ENCODE data around the gene HEXA.
"Not testable (repeated sequence)": the region's sequence is repeated elsewhere in the genome, so short reads cannot be mapped to it uniquely, and the experiment has no call there.

The HEXA gene

DNA sequence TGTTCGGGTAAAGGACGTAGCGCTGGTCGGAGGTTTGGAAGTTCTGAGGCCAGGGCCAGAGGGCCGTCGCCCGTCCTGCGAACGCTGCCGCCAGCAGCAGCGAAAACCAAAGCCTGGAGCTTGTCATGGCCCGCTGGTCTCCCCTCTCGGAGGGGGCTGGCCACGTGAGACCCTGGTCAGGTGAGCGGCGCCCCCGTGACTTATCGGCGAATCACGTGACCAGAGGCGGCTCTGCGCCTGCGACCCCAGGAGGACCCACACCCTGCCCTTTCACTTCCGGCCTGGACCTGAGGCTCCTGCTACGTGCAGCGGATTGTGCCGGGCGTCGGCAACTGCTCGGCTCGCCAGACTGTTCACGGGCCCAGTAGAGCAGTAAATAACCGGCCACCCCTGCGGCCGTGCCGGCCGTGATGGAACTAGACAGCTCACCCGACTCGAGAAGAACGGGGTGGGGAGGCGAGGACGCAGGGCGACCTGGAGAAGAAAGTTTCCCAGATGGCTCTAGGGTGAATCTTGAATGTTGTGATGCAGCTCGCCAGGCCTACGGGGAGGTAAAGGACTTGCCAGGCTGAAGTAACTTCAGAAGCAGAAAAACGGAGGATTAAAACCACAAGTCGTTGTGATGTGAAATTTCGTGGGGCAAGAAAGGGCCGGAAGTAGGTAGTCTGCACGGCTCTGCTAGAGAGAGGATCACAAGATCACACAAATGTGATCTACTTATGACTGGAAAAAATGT lies at the start of gene HEXA:
HEXA (minus strand) TSS at position 169 of the 736 bp plus-strand sequence; CDS start at position 127, 42 bp downstream.
- Mint-ChIP-seq H3K27me3 (no peaks in the 10 kb centered on the region), H3K9me3 (no peaks in the 10 kb centered on the region), H3K4me1 (peaks cover 60% of the 10 kb centered on the region), H3K36me3 (peaks cover 2% of the 10 kb centered on the region), H3K4me3 (peak within 1 kb of the TSS; percentile 95), H3K27ac (peak within 1 kb of the TSS; percentile 97)

DNA sequence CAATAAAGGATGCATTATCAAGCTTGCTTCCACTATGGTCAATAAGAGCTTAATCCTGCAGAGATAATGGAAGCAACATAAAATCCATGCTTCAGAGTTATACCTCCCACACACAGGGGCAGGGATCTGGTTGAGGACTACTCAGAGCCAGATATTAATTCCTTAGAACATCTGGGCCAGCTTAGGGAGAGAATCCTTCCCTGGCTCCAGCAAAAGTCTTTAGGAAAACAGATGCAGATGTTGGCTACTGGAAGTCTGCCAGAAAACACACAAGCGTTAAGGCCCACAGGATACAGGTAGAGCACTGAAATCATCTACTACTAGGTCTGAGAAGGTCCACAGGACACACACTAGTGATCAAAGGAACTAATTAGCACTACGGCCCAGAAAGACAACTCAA lies 47.4 kb upstream of the HEXA start:
- Mint-ChIP-seq H3K9me3 (peaks cover 9% of the 10 kb centered on the region), H3K36me3 (peaks cover 3% of the 10 kb centered on the region), H3K4me3 (no peak overlapping the region), H3K27ac (no peak overlapping the region), H3K27me3 (no peaks in the 10 kb centered on the region), H3K4me1 (no peaks in the 10 kb centered on the region)

DNA sequence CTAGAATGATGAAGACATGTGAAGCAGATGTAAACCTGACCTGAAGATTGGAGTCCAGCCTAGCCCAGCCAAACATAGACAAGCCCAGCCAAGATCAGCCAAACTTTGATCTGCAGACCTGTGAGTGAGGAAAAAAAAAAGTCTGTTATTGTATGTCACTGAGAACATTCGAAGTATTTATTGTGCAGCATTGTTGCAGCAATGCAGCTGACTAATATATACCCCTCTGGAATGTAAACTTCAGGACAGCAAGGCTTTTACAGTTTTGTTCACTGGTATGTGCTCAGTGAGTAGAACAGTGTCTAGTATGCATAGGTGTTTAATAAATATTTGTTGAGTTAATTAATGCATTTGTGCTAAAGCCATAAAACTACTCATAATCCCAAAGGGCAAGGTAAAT lies 45.7 kb upstream of the HEXA start:
- H3K27ac Mint-ChIP-seq, result no peak overlapping the region
- H3K36me3 Mint-ChIP-seq, result peaks cover under 1% of the 10 kb centered on the region
- H3K4me3 Mint-ChIP-seq, result no peak overlapping the region
- H3K9me3 Mint-ChIP-seq, result peaks cover 6% of the 10 kb centered on the region
- H3K4me1 Mint-ChIP-seq, result no peaks in the 10 kb centered on the region
- H3K27me3 Mint-ChIP-seq, result no peaks in the 10 kb centered on the region

DNA sequence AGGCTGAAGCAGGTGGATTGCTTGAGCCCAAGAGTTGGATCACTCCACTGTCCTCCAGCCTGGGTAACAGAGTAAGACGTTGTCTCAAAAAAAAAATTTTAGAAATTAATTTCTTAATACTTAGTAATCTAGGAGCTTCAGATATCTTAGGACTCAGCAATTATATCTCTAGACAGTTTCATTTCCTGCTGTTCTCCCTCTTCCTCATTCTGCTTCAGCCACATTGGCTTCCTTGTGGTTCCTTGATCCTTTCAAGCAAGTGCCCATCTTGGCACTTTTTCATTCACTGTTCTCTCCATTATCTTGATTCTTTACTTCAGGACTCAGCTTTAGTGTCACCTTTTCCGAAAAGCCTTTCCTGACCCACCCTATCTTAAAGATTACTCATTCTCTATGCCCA lies 44.8 kb upstream of the HEXA start:
- Mint-ChIP-seq H3K27ac (no peak overlapping the region), H3K9me3 (peaks cover 5% of the 10 kb centered on the region), H3K4me1 (no peaks in the 10 kb centered on the region), H3K27me3 (no peaks in the 10 kb centered on the region), H3K36me3 (no peaks in the 10 kb centered on the region), H3K4me3 (no peak overlapping the region)

DNA sequence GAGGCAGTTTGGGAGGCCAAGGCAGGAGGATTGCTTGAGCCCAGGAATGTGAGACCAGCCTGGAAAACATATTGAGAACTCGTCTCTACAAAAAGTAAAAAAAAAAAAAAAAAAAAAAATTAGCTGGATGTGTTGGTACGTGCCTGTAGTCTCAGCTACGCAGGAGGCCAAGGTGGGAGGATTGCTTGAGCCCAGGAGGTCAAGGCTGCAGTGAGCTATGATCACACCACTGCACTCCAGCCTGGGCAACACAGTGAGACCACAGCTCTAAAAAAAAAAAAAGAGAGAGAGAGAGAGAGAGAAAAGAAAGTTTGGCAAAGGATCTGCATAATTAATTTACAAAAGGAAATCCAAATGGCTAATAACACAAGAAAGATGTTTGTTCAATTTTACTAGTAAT lies 44.0 kb upstream of the HEXA start:
- not testable (repeated sequence) for H3K27me3 Mint-ChIP-seq, H3K4me1 Mint-ChIP-seq, H3K36me3 Mint-ChIP-seq, H3K4me3 Mint-ChIP-seq, H3K27ac Mint-ChIP-seq, H3K9me3 Mint-ChIP-seq

DNA sequence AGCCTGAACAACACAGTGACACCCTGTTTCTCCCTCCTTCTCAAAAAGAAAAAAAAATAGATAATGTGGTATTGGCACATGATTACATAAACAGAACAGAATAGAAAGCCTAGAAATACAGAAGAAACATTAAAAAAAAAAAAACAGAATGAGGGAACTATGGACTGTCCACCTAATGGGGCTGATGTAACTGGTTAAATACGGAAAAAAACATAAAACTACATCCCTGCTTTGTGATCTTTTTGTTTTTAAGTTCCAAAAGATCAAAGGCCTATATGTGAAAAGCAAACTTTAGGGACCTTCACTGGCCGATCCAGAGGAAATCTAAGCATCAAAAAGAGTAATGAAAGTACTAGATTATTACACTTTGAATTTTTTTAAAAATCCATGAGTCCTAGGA lies 39.5 kb upstream of the HEXA start:
- H3K27me3 Mint-ChIP-seq, result peaks cover 2% of the 10 kb centered on the region
- H3K36me3 Mint-ChIP-seq, result peaks cover 3% of the 10 kb centered on the region
- H3K4me3 Mint-ChIP-seq, result no peak overlapping the region
- no peaks in the 10 kb centered on the region for H3K9me3 Mint-ChIP-seq
- H3K27ac Mint-ChIP-seq, result no peak overlapping the region
- H3K4me1 Mint-ChIP-seq, result no peaks in the 10 kb centered on the region

DNA sequence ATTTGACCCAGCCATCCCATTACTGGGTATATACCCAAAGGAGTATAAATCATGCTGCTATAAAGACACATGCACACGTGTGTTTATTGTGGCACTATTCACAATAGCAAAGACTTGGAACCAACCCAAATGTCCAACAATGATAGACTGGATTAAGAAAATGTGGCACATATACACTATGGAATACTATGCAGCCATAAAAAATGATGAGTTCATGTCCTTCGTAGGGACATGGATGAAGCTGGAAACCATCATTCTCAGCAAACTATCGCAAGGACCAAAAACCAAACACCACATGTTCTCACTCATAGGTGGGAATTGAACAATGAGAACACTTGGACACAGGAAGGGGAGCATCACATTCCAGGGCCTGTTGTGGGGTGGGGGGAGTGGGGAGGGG lies 37.5 kb upstream of the HEXA start:
- not testable (repeated sequence) for H3K27me3 Mint-ChIP-seq, H3K36me3 Mint-ChIP-seq, H3K27ac Mint-ChIP-seq, H3K4me3 Mint-ChIP-seq, H3K9me3 Mint-ChIP-seq, H3K4me1 Mint-ChIP-seq

DNA sequence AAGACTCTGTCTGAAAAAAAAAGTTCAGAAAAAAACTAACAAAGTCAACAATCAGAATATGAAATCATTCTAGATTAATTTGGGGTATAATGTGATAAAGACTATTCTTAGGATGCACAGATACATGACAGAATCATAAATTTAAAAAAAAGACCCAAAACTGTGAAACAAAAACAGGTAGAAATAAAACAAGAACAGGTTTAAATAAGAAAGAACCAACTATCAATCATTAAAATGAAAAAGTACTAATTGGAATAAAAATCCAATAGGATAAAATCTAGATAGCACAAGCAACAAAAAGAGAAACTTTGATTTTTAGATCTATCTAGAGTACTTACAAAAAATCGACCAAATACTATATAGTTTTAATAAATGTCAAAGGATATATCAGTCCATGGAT lies 35.7 kb upstream of the HEXA start:
- H3K36me3 Mint-ChIP-seq, result peaks cover 4% of the 10 kb centered on the region
- peaks cover 6% of the 10 kb centered on the region for H3K27me3 Mint-ChIP-seq
- no peak overlapping the region for H3K27ac Mint-ChIP-seq
- no peaks in the 10 kb centered on the region for H3K4me1 Mint-ChIP-seq
- no peaks in the 10 kb centered on the region for H3K9me3 Mint-ChIP-seq
- H3K4me3 Mint-ChIP-seq, result no peak overlapping the region

DNA sequence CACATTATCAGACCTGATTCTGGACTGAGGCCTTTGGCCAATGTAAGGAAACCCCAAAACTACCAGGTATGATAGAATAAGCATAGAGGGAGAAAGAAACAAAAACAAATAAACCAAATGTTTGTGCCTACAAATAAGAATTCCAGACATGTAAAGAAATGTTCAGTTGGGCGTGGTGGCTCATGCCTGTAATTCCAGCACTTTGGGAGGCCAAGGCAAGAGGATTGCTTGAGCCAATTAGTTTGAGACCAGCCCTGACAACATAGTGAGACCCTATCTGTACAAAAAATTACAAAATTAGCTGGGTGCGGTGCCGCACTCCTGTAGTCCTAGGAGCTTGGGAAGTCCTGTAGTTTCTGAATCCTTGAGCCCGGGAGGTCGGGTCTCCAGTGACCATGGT lies 35.3 kb upstream of the HEXA start:
- Mint-ChIP-seq H3K36me3 (peaks cover 4% of the 10 kb centered on the region), H3K27ac (no peak overlapping the region), H3K4me3 (no peak overlapping the region), H3K27me3 (peaks cover 6% of the 10 kb centered on the region), H3K9me3 (no peaks in the 10 kb centered on the region), H3K4me1 (no peaks in the 10 kb centered on the region)

DNA sequence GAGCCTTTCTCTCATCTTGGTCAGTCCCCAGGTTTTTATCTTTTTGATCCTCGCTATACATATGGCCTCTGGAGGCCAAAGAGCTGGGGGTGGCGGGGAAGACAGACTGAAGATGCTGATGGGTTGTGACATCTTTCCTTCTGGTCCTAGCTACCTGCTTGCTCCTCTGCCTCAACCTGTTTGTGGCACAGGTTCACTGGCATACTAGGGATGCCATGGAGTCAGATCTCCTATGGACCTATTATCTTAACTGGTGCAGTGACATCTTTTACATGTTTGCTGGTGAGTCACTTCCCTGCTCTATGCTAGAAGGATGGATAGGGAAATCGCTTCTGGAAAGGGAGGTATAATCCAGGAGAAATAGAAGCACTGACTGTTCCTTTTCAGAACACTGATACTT lies 31.1 kb upstream of the HEXA start:
- Mint-ChIP-seq H3K9me3 (no peaks in the 10 kb centered on the region), H3K4me3 (no peak overlapping the region), H3K27ac (no peak overlapping the region), H3K27me3 (peaks cover 10% of the 10 kb centered on the region), H3K4me1 (no peaks in the 10 kb centered on the region), H3K36me3 (peaks cover 2% of the 10 kb centered on the region)

DNA sequence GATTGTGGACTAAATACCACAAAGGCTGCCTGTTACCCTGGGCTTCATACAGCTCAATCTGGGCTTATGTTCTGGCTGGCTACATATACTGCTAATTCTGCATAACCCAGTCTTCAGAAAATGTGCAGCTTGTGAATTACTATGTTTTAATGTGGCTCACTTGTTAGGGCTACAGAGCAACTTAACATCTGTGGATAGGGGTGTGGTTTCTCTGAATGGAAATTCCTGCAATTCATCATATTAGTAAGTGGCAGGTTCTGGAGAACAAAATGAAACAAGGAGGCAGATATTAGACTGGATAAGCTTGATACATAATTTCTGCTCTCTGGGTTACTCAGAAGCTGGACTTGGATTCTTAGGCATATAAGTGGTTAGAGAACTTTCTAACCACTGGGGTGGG lies 29.0 kb upstream of the HEXA start:
- Mint-ChIP-seq H3K4me1 (no peaks in the 10 kb centered on the region), H3K36me3 (peaks cover 1% of the 10 kb centered on the region), H3K4me3 (no peak overlapping the region), H3K27ac (no peak overlapping the region), H3K9me3 (no peaks in the 10 kb centered on the region), H3K27me3 (peaks cover 10% of the 10 kb centered on the region)

DNA sequence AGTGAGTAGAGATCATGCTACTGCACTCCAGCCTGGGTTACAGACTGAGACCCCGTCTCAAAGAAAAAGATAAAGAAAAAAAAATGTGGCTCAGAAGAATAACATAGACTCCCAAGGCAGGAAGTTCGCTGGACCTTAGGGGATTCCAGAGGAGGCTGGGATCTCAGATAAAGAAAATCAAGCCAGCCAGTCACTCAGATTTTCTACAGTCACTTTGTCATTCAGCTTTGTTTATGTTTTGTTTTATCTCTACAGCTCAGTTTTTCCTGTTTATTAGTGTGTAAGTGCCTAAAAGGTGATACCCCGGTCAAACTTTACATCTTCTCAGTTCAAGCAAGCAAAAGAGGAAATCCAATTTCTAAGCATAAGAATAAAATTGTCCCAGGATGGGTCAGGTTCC lies 28.5 kb upstream of the HEXA start:
- H3K9me3 Mint-ChIP-seq, result no peaks in the 10 kb centered on the region
- no peaks in the 10 kb centered on the region for H3K36me3 Mint-ChIP-seq
- no peak overlapping the region for H3K4me3 Mint-ChIP-seq
- H3K27ac Mint-ChIP-seq, result no peak overlapping the region
- H3K4me1 Mint-ChIP-seq, result no peaks in the 10 kb centered on the region
- H3K27me3 Mint-ChIP-seq, result peaks cover 8% of the 10 kb centered on the region

DNA sequence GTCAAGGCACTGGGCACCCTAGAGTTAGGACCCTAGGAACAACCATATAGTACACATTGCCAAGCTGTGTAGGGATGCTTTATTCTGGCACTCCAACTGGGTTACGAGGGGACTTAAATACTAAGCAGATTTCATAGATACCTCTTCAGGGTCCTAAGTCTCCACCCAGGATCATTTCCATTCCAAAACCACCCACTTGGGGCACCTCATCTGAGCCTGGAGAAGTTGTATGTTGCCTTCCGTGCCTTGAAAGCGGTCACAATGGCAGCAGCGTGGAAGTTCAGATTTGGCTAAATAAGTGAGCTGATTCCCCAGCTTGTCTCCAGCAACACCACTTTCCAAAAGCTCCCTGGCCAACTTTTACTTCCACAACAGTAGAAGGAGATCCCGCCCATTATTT lies 26.9 kb upstream of the HEXA start:
- Mint-ChIP-seq H3K9me3 (no peaks in the 10 kb centered on the region), H3K36me3 (no peaks in the 10 kb centered on the region), H3K27me3 (peaks cover 7% of the 10 kb centered on the region), H3K27ac (no peak overlapping the region), H3K4me3 (no peak overlapping the region), H3K4me1 (no peaks in the 10 kb centered on the region)

DNA sequence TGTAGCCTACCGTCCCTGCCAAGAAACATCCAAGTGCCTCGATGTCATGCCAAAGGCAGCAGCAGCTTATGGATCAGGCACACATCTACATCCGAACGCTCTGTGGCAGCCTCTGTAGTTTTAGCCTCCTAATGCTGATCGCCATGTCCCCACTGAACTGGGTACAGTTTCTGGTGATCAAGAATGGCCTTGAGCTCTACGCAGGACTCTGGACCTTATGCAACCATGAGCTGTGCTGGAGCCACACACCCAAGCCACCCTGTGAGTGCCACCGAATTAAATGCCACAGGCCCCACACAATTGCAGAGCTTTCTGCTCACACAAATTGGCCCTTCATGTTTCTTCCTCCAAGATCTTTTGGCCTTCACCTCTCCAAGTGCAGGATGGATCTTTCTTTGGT lies 22.8 kb upstream of the HEXA start:
- Mint-ChIP-seq H3K4me3 (no peak overlapping the region), H3K27ac (no peak overlapping the region), H3K36me3 (no peaks in the 10 kb centered on the region), H3K9me3 (no peaks in the 10 kb centered on the region), H3K27me3 (no peaks in the 10 kb centered on the region), H3K4me1 (no peaks in the 10 kb centered on the region)

DNA sequence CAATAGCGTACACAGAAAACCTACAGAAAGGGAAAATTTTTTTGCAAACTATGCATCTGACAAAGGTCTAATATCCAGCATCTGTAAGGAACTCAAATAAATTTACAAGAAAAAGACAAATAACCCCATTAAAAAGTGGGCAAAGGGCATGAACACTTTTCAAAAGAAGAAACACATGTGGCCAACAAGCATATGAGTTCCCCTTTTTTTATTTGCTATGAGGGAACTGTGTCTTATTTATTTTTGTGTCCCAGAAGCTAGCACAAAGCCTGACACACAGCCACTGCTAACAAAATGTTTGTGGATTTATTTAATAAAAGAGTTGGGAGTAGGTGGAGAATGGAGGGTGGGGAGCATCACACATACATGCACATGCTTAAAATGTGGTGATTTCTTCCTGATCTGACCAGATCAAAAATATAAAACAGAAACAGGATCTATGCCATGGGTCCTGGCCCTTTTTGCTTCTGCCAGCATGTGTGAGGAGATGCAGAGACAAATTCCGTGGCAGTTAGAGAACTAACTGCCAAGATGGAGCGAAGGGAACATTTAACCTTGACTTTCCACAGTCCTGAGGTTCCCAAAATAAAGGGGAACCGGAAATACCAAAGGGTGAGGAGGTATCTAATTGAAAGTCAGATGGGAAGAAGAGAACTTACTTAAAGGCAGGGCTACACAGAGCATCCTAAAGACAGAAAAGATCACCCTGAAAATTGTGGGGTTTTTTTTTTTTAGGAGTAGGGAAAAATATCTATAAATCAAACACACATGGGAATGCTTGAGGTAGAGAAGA lies 22.2 kb upstream of the HEXA start, which contains the start of gene TMEM202:
TMEM202 (plus strand) TSS at position 510 of the 793 bp plus-strand sequence; CDS start at position 532, 22 bp downstream.
- H3K27me3 Mint-ChIP-seq, result no peaks in the 10 kb centered on the region
- H3K36me3 Mint-ChIP-seq, result no peaks in the 10 kb centered on the region
- H3K4me1 Mint-ChIP-seq, result no peaks in the 10 kb centered on the region
- H3K9me3 Mint-ChIP-seq, result no peaks in the 10 kb centered on the region
- no peak within 1 kb of the TSS for H3K27ac Mint-ChIP-seq
- H3K4me3 Mint-ChIP-seq, result no peak within 1 kb of the TSS

DNA sequence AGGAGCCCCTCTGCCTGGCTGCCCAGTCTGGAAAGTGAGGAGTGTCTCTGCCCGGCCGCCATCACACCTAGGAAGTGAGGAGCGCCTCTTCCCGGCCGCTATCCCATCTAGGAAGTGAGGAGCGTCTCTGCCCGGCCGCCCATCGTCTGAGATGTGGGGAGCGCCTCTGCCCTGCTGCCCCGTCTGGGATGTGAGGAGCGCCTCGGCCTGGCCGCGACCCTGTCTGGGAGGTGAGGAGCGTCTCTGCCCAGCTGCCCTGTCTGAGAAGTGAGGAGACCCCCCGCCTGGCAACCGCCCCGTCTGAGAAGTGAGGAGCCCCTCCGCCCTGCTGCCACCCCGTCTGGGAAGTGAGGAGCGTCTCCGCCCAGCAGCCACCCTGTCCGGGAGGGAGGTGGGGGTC lies 20.5 kb upstream of the HEXA start:
- H3K4me3 Mint-ChIP-seq, H3K4me1 Mint-ChIP-seq, H3K27ac Mint-ChIP-seq, H3K9me3 Mint-ChIP-seq, H3K27me3 Mint-ChIP-seq, H3K36me3 Mint-ChIP-seq: not testable (repeated sequence)

Data from activated naive CD4-positive, alpha-beta T cell treated with anti-CD3 and anti-CD28 coated beads, Interleukin-2, amount 50 U/mL, for 24 hours (primary cell).